Endothelial cell of hepatic sinusoid (primary cell): ENCODE results near the gene SLC4A2.

ENCODE experiments used
- in situ Hi-C: cut with HindIII; loops from 2 replicates; pipeline ENCODE4 v1.10.0; 2017; ENCODE audit warnings: low sequenced_read_pairs

The SLC4A2 gene

GRCh38 chr7:151109094-151110048 lies 50.0 kb downstream of the SLC4A2 start:
- in situ Hi-C loops = no loop called here

GRCh38 chr7:151110236-151110940 lies 51.0 kb downstream of the SLC4A2 start:
- in situ Hi-C loops = no loop called here

GRCh38 chr7:151110941-151111645 lies 51.7 kb downstream of the SLC4A2 start:
- in situ Hi-C loops = no loop called here

DNA sequence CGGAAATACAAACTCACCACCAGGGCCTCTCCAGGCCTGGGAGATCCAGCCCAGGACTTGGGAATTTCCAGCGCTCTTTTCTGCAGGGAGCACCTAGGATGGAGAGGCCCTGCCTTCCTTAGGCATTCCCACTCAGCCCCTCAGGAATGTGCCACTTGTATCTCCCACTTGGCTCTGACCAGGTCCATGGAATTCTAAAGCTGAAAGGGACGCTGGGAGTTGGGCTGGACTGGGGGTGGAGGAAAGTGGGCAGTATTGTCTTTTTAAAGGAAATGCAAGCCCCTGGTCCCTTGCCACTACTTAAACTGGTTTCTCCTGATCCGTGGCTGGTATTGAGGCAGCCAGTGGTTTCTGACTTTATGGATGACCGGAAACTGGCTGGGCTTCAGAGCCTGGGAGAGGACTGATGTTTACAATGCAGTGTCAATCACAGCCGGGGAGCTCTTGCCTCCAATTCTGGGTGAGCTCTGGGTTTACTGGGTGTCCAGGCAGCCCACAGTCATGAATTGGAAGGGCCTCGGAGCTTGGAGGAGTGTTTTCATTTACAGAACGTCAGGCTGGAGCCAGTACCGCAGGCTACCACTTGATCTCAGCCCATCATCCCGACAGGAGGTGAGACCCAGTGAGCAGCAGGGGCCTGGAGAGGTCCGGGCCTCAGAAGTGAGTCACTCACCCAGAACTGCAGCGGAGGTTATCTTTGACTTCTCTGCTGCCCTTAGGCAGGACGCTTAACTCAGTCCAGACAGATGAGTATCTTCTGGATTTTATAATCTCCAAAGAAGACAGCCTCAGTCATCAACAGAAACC lies 54.2 kb downstream of the SLC4A2 start:
- in situ Hi-C loops = no loop called here

GRCh38 chr7:151114151-151115090 lies 55.0 kb downstream of the SLC4A2 start:
- in situ Hi-C loops = no loop called here

GRCh38 chr7:151115121-151115835 lies 55.9 kb downstream of the SLC4A2 start:
- in situ Hi-C loops = no loop called here

- in situ Hi-C loops = no loop called here
These were observed 56.5 kb downstream of the SLC4A2 start for GRCh38 chr7:151115836-151116418.

DNA sequence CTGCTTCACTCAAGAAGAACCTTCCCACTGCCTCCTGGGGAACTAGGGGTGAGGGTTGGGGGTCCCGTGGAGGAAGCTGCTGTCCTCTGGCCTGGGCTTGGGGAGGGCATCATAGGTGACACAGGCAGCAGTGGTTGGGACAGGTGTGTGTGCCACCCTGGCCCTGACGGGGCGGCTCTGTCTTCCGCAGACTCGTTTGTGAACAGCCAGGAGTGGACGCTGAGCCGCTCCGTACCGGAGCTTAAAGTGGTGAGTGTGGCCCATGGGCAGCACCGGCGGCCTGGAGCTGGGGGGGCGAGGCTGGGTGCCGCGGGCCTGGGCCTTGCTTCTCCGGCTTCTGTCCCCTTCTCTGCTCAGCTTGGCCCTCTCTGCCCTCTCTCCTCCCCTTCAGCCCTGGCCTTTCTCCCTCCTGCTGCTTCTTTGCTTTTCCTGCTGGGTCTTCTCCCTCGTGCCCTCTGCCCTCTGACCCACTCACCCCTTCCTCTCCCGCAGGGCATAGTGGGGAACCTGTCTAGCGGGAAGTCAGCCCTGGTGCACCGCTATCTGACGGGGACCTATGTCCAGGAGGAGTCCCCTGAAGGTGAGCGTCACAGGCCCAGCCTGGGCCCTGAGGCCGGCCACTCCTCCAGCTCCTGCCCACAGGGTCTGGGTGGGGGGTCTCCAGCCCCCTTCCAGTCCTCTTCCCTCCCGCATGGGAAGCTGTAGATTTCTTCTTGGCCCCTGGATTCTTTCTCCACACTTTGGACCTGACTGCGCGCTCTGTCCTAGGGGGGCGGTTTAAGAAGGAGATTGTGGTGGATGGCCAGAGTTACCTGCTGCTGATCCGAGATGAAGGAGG lies 57.4 kb downstream of the SLC4A2 start:
- in situ Hi-C loops = no loop called here

GRCh38 chr7:151117565-151117964 lies 58.2 kb downstream of the SLC4A2 start:
- in situ Hi-C loops = no loop called here

GRCh38 chr7:151118108-151119054 lies 59.0 kb downstream of the SLC4A2 start:
- in situ Hi-C loops = no loop called here

GRCh38 chr7:151119055-151119415 lies 59.6 kb downstream of the SLC4A2 start:
- in situ Hi-C loops = no loop called here

- in situ Hi-C loops = no loop called here
These were observed 60.5 kb downstream of the SLC4A2 start for GRCh38 chr7:151119902-151120301.

- in situ Hi-C loops = no loop called here
These were observed 61.5 kb downstream of the SLC4A2 start for GRCh38 chr7:151120896-151121295.

DNA sequence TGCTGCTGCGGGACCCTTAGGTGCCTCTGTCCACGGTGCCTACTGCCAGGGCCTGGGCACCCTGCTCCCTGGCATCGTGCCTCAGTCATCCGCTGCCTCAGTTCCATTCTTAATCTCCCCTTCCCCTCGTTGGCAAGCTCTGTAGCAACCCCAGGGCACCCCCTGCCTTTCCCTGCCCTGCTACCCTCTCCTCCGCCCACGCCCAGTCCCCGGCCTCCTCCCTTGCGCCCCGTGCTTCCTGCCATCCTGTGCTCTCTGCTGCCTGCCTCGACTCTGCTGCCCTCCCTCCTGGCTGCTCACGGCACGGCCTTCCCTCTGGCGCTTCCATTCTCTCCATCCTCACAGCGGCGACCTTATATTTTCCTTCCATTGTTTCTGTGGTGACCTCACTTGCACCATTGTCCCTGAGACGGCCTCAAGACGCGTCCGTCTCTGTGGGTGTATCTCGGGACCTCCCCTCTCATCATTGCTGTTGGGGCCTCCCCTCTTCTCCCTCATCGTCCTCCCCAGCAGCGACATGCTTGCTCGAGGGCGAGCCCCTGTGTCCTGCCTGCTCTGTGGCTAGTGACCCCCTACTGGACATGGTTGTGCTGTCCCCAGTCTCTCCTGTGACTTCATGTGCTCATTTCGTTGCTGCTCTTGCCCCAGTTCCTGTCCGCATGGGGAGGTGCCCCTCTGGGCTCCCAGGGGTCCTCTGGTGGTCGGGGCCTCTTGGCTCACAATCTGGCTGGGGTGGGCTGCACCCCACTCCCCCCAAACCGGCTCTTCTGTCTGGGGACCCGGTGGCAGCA lies 62.2 kb downstream of the SLC4A2 start:
- in situ Hi-C loops = no loop called here

DNA sequence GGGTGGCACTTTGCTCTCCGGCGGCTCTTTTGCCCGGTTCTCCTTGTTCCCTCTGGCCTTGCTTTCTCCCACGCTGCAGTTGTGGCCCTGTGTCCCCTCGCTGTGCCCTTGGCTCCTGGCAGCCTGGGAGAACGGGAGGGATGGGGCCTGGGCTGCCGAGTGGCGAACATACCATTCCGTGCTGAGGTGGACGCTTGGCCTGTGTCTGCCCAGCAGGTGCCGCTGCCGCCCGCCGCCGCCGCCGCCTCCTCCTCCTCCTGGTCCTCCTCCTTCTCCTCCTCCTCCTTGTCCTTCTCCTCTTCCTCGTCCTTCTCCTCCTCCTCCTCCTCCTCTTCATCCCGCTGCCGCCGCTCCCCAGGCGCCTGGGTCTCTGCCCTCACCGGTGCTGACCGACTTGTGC lies 62.9 kb downstream of the SLC4A2 start:
- in situ Hi-C loops = no loop called here

- in situ Hi-C loops = no loop called here
These were observed 63.4 kb downstream of the SLC4A2 start for GRCh38 chr7:151122796-151123157.
